ENCODE measurements around the gene C1orf116.

Gene C1orf116

DNA sequence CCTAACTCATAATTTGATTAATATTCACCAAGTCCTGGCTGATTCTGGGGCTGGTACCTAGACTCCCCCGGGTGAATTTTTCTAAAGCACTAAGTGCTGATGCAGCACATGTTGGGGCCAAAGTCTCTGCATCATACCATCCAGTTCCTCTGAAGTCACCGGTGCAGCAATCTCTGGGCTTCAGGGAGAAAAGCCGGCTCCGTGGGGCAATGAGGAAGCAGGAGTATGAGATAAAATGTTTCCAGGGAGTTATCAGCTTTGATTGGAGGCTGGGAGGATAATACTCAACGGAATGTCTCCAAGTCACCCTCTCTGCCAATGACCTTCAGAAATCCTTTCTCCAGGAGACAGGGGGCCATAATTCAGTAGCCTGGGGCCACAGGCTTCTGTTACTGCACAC, 63.5 kb downstream of the C1orf116 start:
- DNase-seq (ENCODE audit: low spot score in 2 of 2): no peak
- H3K27me3 ChIP-seq (ENCODE audit: low read depth): 0 out of 2 replicates have a peak, but pooled peaks cover 3% of the 10 kb centered on the region
- no peak overlapping the region for H3K4me3 ChIP-seq
- no peaks in the 10 kb centered on the region for H3K36me3 ChIP-seq (replicated peaks)
- in situ Hi-C loops (cut with MboI; ENCODE audit: low sequenced_read_pairs): no loop called here
- H3K4me1 ChIP-seq: no peaks in the 10 kb centered on the region
- no peaks in the 10 kb centered on the region for H3K9me3 ChIP-seq

Measured in HAP-1 (cell line).